RWPE2 (cell line): ENCODE data around the gene ABCC4.

ENCODE experiments used
- ATAC-seq: fragments of 200-7000 bp; cut with Tn5 transposase; 3 replicates; pipeline ENCODE4 v1.9.1; 2021; ENCODE audit warnings: low read depth
- DNase-seq: peaks from one replicate; pipeline ENCODE4 v3.0.0-alpha.2; 2020; ENCODE audit warnings: low spot score
- H3K27ac ChIP-seq: fragments of 450-650 bp; 2 replicates; pipeline ENCODE4 v1.5.1; 2017; ENCODE audit warnings: mild to moderate bottlenecking; ENCODE audit not compliant: poor library complexity, severe bottlenecking
- H3K27me3 ChIP-seq: fragments of 250-450 bp; sonication (Bioruptor Pico); 2 replicates; pipeline ENCODE4 v1.5.1; 2021; ENCODE audit warnings: mild to moderate bottlenecking, moderate library complexity; ENCODE audit not compliant: insufficient read depth, poor library complexity, severe bottlenecking
- H3K36me3 ChIP-seq: fragments of 250-450 bp; sonication (Bioruptor Pico); 2 replicates; pipeline ENCODE4 v1.5.1; 2020; ENCODE audit warnings: low read depth, mild to moderate bottlenecking, moderate library complexity
- H3K4me1 ChIP-seq: fragments of 250-450 bp; sonication (Bioruptor Pico); 2 replicates; pipeline ENCODE4 v1.5.1; 2021; ENCODE audit warnings: mild to moderate bottlenecking, moderate library complexity; ENCODE audit not compliant: insufficient read depth, poor library complexity, severe bottlenecking
- H3K4me3 ChIP-seq: fragments of 250-450 bp; sonication (Bioruptor Pico); 2 replicates; pipeline ENCODE4 v1.5.1; 2021; ENCODE audit warnings: mild to moderate bottlenecking, moderate library complexity; ENCODE audit not compliant: severe bottlenecking
- H3K9me3 ChIP-seq: fragments of 250-450 bp; sonication (Bioruptor Pico); 2 replicates; pipeline ENCODE4 v1.5.1; 2021; ENCODE audit warnings: mild to moderate bottlenecking, moderate library complexity; ENCODE audit not compliant: severe bottlenecking
- CTCF ChIP-seq: fragments of 450-650 bp; IDR thresholded peaks from one replicate; pipeline ENCODE4 v1.5.1; 2017; ENCODE audit warnings: mild to moderate bottlenecking, moderate library complexity; ENCODE audit not compliant: poor library complexity, severe bottlenecking

The ABCC4 gene

GRCh38 chr13:95248953-95249352, 52.3 kb downstream of the ABCC4 start:
- no peak for TF ChIP-seq CTCF
- H3K4me3 ChIP-seq, result no peak overlapping the region
- peaks cover 10% of the 10 kb centered on the region for H3K4me1 ChIP-seq
- H3K27ac ChIP-seq, result no peak overlapping the region
- ATAC-seq (no peak), DNase-seq (no peak)
- H3K9me3 ChIP-seq, result no peaks in the 10 kb centered on the region
- no peaks in the 10 kb centered on the region for H3K36me3 ChIP-seq
- H3K27me3 ChIP-seq, result no peaks in the 10 kb centered on the region

- H3K36me3 ChIP-seq, result no peaks in the 10 kb centered on the region
- no peak overlapping the region for H3K27ac ChIP-seq
- no peak overlapping the region for H3K4me3 ChIP-seq
- H3K27me3 ChIP-seq, result no peaks in the 10 kb centered on the region
- H3K4me1 ChIP-seq, result peaks cover 8% of the 10 kb centered on the region
- ATAC-seq, result no peak
- no peak for DNase-seq
- no peaks in the 10 kb centered on the region for H3K9me3 ChIP-seq
- no peak for TF ChIP-seq CTCF
Observed at GRCh38 chr13:95247852-95248251, 53.4 kb downstream of the ABCC4 start.

GRCh38 chr13:95247171-95247570, 54.1 kb downstream of the ABCC4 start:
- Histone ChIP-seq H3K4me1 (peaks cover 8% of the 10 kb centered on the region), H3K9me3 (no peaks in the 10 kb centered on the region), H3K27me3 (no peaks in the 10 kb centered on the region), H3K4me3 (no peak overlapping the region), H3K36me3 (no peaks in the 10 kb centered on the region), H3K27ac (no peak overlapping the region)
- no peak for ATAC-seq
- no peak for TF ChIP-seq CTCF
- no peak for DNase-seq

GRCh38 chr13:95246292-95247082, 54.8 kb downstream of the ABCC4 start:
- H3K4me3 ChIP-seq, result no peak overlapping the region
- TF ChIP-seq CTCF, result no peak
- H3K4me1 ChIP-seq, result peaks cover 8% of the 10 kb centered on the region

GRCh38 chr13:95245071-95245470, 56.2 kb downstream of the ABCC4 start:
- no peak for DNase-seq
- no peak overlapping the region for H3K27ac ChIP-seq

More at GRCh38 chr13:95246292-95247082, 54.8 kb downstream of the ABCC4 start:
- ATAC-seq, result peak; percentile 89
- DNase-seq, result no peak
- H3K27ac ChIP-seq, result no peak overlapping the region
- H3K27me3 ChIP-seq, result no peaks in the 10 kb centered on the region
- H3K9me3 ChIP-seq, result no peaks in the 10 kb centered on the region
- no peaks in the 10 kb centered on the region for H3K36me3 ChIP-seq

More at GRCh38 chr13:95245071-95245470, 56.2 kb downstream of the ABCC4 start:
- H3K4me1 ChIP-seq, result peaks cover 8% of the 10 kb centered on the region
- no peaks in the 10 kb centered on the region for H3K9me3 ChIP-seq
- ATAC-seq, result no peak
- TF ChIP-seq CTCF, result no peak
- H3K36me3 ChIP-seq, result no peaks in the 10 kb centered on the region
- no peaks in the 10 kb centered on the region for H3K27me3 ChIP-seq
- H3K4me3 ChIP-seq, result no peak overlapping the region
